ENCODE data around the gene TBC1D17.
A peak's percentile ranks its signal among the peaks of the same experiment; 100 is the strongest.

The TBC1D17 gene

GRCh38 chr19:49859682-49860335 is 17.7 kb upstream of the TBC1D17 start:
- Histone ChIP-seq H3K9me3 (no peaks in the 10 kb centered on the region), H3K4me3 (no peak overlapping the region), H3K36me3 (peaks cover 97% of the 10 kb centered on the region), H3K4me1 (peaks cover 3% of the 10 kb centered on the region), H4K20me1 (peaks cover 90% of the 10 kb centered on the region), H3K27me3 (no peaks in the 10 kb centered on the region), H3K9ac (no peak overlapping the region), H3K4me2 (no peak overlapping the region), H3K27ac (no peak overlapping the region)
- TF ChIP-seq Cebpa-rat (IDR thresholded peaks at IDR 0.05), result no peak

- H3K27ac ChIP-seq, result peak overlapping the region; percentile 13; the same call in 1 of the 2 replicates
- no peak overlapping the region for H3K4me2 ChIP-seq
- no peak overlapping the region for H3K9ac ChIP-seq
- H3K36me3 ChIP-seq, result peaks cover 93% of the 10 kb centered on the region
- no peak for TF ChIP-seq Cebpa-rat (IDR thresholded peaks at IDR 0.05)
- no peak overlapping the region for H3K4me3 ChIP-seq
- peaks cover 10% of the 10 kb centered on the region for H3K4me1 ChIP-seq
- no peaks in the 10 kb centered on the region for H3K9me3 ChIP-seq
- H4K20me1 ChIP-seq, result peaks cover 89% of the 10 kb centered on the region
- H3K27me3 ChIP-seq, result no peaks in the 10 kb centered on the region
Measured at GRCh38 chr19:49860336-49861102, 17.0 kb upstream of the TBC1D17 start.

GRCh38 chr19:49861107-49861506 is 16.4 kb upstream of the TBC1D17 start:
- Histone ChIP-seq H3K27me3 (no peaks in the 10 kb centered on the region), H3K9ac (no peak overlapping the region), H4K20me1 (peaks cover 89% of the 10 kb centered on the region), H3K4me3 (no peak overlapping the region), H3K27ac (peak overlapping the region; percentile 13; the same call in 1 of the 2 replicates), H3K9me3 (no peaks in the 10 kb centered on the region), H3K36me3 (peaks cover 87% of the 10 kb centered on the region), H3K4me1 (peaks cover 16% of the 10 kb centered on the region), H3K4me2 (no peak overlapping the region)
- no peak for TF ChIP-seq Cebpa-rat (IDR thresholded peaks at IDR 0.05)

GRCh38 chr19:49861541-49862378 is 15.7 kb upstream of the TBC1D17 start:
- Histone ChIP-seq H3K36me3 (peaks cover 81% of the 10 kb centered on the region), H3K27me3 (no peaks in the 10 kb centered on the region), H3K9me3 (no peaks in the 10 kb centered on the region), H3K9ac (no peak overlapping the region), H3K4me1 (peaks cover 22% of the 10 kb centered on the region), H3K27ac (no peak overlapping the region), H4K20me1 (peaks cover 89% of the 10 kb centered on the region), H3K4me2 (no peak overlapping the region), H3K4me3 (no peak overlapping the region)
- TF ChIP-seq Cebpa-rat (IDR thresholded peaks at IDR 0.05), result no peak

GRCh38 chr19:49862391-49863253 is 14.9 kb upstream of the TBC1D17 start:
- Histone ChIP-seq H3K4me2 (no peak overlapping the region), H3K9me3 (no peaks in the 10 kb centered on the region), H3K9ac (no peak overlapping the region), H3K36me3 (peaks cover 72% of the 10 kb centered on the region), H3K27ac (no peak overlapping the region), H4K20me1 (peaks cover 83% of the 10 kb centered on the region), H3K4me1 (peaks cover 24% of the 10 kb centered on the region), H3K27me3 (no peaks in the 10 kb centered on the region), H3K4me3 (no peak overlapping the region)
- TF ChIP-seq Cebpa-rat (IDR thresholded peaks at IDR 0.05), result no peak

- TF ChIP-seq Cebpa-rat (IDR thresholded peaks at IDR 0.05), result no peak
- Histone ChIP-seq H3K4me3 (no peak overlapping the region), H3K4me1 (peaks cover 31% of the 10 kb centered on the region), H3K27me3 (no peaks in the 10 kb centered on the region), H3K36me3 (peaks cover 64% of the 10 kb centered on the region), H3K4me2 (no peak overlapping the region), H4K20me1 (peaks cover 76% of the 10 kb centered on the region), H3K9ac (no peak overlapping the region), H3K27ac (no peak overlapping the region), H3K9me3 (no peaks in the 10 kb centered on the region)
Measured at GRCh38 chr19:49863254-49863934, 14.1 kb upstream of the TBC1D17 start.

GRCh38 chr19:49863935-49864320 is 13.6 kb upstream of the TBC1D17 start:
- Histone ChIP-seq H3K27ac (no peak overlapping the region), H3K4me2 (no peak overlapping the region), H3K9me3 (no peaks in the 10 kb centered on the region), H3K36me3 (peaks cover 59% of the 10 kb centered on the region), H4K20me1 (peaks cover 70% of the 10 kb centered on the region), H3K27me3 (no peaks in the 10 kb centered on the region), H3K9ac (no peak overlapping the region), H3K4me1 (peaks cover 37% of the 10 kb centered on the region), H3K4me3 (no peak overlapping the region)
- TF ChIP-seq Cebpa-rat (IDR thresholded peaks at IDR 0.05), result no peak

- TF ChIP-seq Cebpa-rat (IDR thresholded peaks at IDR 0.05), result no peak
- Histone ChIP-seq H3K9me3 (no peaks in the 10 kb centered on the region), H3K9ac (no peak overlapping the region), H3K36me3 (peaks cover 49% of the 10 kb centered on the region), H3K27ac (no peak overlapping the region), H3K4me3 (peak overlapping the region; percentile 93; the same call in 1 of the 2 replicates), H3K4me2 (peak overlapping the region; percentile 96), H3K4me1 (peaks cover 41% of the 10 kb centered on the region), H4K20me1 (peaks cover 61% of the 10 kb centered on the region), H3K27me3 (no peaks in the 10 kb centered on the region)
Measured at GRCh38 chr19:49864890-49865289, 12.6 kb upstream of the TBC1D17 start.

Data from BLaER1 (cell line).